ENCODE results near the gene ERBIN. TPM values are rescaled to one million over a fixed set of nuclear protein-coding genes. Genes with fewer than 3 reads are reported as not detected.
A peak's percentile ranks its signal among the peaks of the same experiment; 100 is the strongest.

Gene ERBIN
- polyA plus RNA-seq, 4 donors = 17.5 to 177 (median 40.3) TPM

DNA sequence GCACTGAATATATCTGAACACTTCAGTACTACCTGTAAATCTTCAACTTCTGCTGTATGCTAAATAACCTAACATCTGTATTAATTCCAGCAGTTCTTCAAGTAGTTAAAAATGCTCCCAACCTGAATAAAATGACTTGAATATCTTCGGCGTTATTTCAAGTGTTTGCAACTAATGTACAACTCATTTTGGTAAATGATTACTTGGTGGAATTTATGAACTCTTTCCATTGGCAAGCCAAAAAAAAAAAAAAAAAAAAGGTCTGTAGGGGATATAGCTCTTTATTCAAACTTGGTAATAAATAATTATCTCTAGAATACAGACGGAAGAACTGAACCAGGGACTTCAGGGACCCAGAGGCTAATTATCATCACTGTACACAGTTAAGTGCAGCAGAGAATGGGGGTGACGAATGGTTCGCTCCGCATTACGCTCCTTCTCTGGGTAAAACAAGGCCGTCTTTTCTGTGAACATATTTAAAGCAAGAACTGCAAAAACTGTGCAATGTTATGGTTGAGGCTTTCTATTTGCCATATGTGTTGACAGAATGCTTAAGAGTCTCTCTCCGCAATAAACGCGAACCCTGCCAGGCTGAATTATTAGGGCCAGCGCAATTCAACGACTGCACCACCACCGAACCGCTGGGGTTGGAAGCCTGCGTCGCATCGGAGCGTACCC is 1.9 kb upstream of the ERBIN start:
- no peaks in the 10 kb centered on the region for H3K27me3 ChIP-seq (ENCODE audit: control insufficient read depth in 3 of 3, insufficient read depth in 3 of 3, low read length in 3 of 3)

DNA sequence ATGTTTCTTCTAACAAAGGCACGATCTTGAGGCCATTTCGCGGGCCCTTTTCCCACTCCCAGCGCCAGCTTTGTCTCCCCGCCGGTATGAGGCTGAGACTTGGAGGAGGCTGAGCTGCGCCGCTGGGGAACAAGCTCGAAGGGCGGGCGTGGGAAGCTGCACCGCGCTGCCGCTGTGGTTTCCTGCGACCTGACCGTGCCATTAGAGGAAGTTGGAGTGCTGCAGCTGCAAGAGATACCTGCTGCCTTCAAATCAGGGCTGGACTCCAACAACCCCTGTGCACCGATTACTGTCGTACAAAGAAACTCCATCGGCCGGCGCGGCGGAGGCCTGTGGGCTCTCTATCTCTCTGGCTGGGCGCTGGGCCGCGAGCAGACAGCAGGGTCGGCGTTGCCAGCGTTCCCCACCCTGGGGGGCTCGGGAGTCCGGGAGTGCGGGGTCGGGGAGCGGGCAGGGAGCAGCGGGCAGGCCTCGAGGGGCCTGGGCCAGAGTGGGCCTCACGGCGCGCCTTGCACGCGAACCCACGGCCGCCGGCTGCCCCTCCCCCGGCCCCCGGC is 1.3 kb upstream of the ERBIN start:
- H3K36me3 ChIP-seq (ENCODE audit: control insufficient read depth in 3 of 3, insufficient read depth in 2 of 3, low read depth in 1 of 3, low read length in 3 of 3) = peaks cover 0 to 2% (median 0%) of the 10 kb centered on the region in 3 donors
- peak overlapping the region; percentile 61 to 92 (median 75) for H3K4me3 ChIP-seq (ENCODE audit: low read depth in 1 of 3, low read length in 3 of 3)
- peak; percentile 77 to 86 for DNase-seq
- WGBS, 3 donors = 0 to 1% (median 1%) methylated on average over 32 to 46 of the region's 46 CpGs
- H3K27me3 ChIP-seq (ENCODE audit: control insufficient read depth in 3 of 3, insufficient read depth in 3 of 3, low read length in 3 of 3) = no peaks in the 10 kb centered on the region
- H3K27ac ChIP-seq (ENCODE audit: low read depth in 1 of 3, low read length in 2 of 3) = peak overlapping the region; percentile 91 to 99 (median 98)
- H3K4me1 ChIP-seq (ENCODE audit: control insufficient read depth in 3 of 3, insufficient read depth in 2 of 3, low read depth in 1 of 3, low read length in 2 of 3) = peaks cover 0 to 22% (median 2%) of the 10 kb centered on the region in 3 donors
- H3K9me3 ChIP-seq (ENCODE audit: control insufficient read depth in 2 of 2, insufficient read depth in 1 of 2, low read depth in 1 of 2, low read length in 1 of 2) = no peaks in the 10 kb centered on the region
- FAIRE-seq = no peak

More for the DNA sequence above, 1.9 kb upstream of the ERBIN start:
- 2 to 10% (median 5%) methylated on average over 19 of the region's 19 CpGs for whole genome bisulfite sequencing, 3 donors
- Histone ChIP-seq H3K36me3 (ENCODE audit: control insufficient read depth in 3 of 3, insufficient read depth in 2 of 3, low read depth in 1 of 3, low read length in 3 of 3) (no peaks in the 10 kb centered on the region), H3K9me3 (ENCODE audit: control insufficient read depth in 2 of 2, insufficient read depth in 1 of 2, low read depth in 1 of 2, low read length in 1 of 2) (no peaks in the 10 kb centered on the region), H3K4me1 (ENCODE audit: control insufficient read depth in 3 of 3, insufficient read depth in 2 of 3, low read depth in 1 of 3, low read length in 2 of 3) (peaks cover 0 to 22% (median 2%) of the 10 kb centered on the region in 3 donors), H3K4me3 (ENCODE audit: low read depth in 1 of 3, low read length in 3 of 3) (peak overlapping the region; percentile 61 to 92 (median 75)), H3K27ac (ENCODE audit: low read depth in 1 of 3, low read length in 2 of 3) (peak overlapping the region; percentile 91 to 99 (median 98))
- FAIRE-seq (no peak), DNase-seq (no peak)

DNA sequence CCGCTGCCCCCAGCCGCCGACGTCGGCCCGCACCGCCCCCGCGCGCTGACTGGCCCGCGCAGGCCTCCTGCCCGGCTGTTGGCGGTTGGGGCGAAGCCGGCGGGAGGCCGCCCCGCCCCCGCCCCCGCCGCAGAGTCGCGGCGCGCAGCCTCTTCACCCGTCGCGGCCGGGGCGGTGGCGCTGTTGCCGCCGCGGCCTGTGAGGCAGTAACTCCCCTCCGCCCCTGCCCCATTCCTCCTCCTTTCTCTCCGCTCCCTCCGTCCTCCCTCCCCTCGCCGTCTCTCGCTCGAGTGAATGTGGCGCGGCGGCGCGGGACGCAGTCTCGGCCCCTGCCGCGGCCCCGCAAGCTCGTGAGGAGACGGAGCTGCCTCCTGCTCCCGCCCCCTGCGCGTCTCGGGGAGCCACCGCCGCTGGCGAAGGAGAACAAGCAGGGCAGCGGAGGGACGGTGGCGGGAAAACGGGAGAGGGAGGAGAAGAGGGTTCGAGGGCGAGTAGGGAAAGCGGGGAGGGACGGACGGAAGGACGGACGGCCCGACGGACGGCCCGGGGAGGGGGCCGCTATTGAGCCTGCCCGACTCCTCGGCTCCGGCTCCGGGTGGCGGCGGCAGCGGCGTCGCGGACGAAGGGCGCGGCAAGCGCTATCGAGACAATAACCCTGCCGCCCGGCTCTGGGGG is 637 bp upstream of the ERBIN start:
- FAIRE-seq = no peak
- H3K27me3 ChIP-seq (ENCODE audit: control insufficient read depth in 3 of 3, insufficient read depth in 3 of 3, low read length in 3 of 3) = no peaks in the 10 kb centered on the region
- H3K4me3 ChIP-seq (ENCODE audit: low read depth in 1 of 3, low read length in 3 of 3) = peak overlapping the region; percentile 75 to 92 (median 91)
- peaks cover 0 to 18% (median 0%) of the 10 kb centered on the region in 3 donors for H3K4me1 ChIP-seq (ENCODE audit: control insufficient read depth in 3 of 3, insufficient read depth in 2 of 3, low read depth in 1 of 3, low read length in 2 of 3)
- H3K36me3 ChIP-seq (ENCODE audit: control insufficient read depth in 3 of 3, insufficient read depth in 2 of 3, low read depth in 1 of 3, low read length in 3 of 3) = peaks cover 0 to 2% (median 0%) of the 10 kb centered on the region in 3 donors
- no peaks in the 10 kb centered on the region for H3K9me3 ChIP-seq (ENCODE audit: control insufficient read depth in 2 of 2, insufficient read depth in 1 of 2, low read depth in 1 of 2, low read length in 1 of 2)
- DNase-seq = peak; percentile 76 to 95
- 0 to 1% (median 0%) methylated on average over 41 to 94 of the region's 94 CpGs for WGBS, 3 donors
- peak overlapping the region; percentile 97 to 99 (median 99) for H3K27ac ChIP-seq (ENCODE audit: low read depth in 1 of 3, low read length in 2 of 3)

DNA sequence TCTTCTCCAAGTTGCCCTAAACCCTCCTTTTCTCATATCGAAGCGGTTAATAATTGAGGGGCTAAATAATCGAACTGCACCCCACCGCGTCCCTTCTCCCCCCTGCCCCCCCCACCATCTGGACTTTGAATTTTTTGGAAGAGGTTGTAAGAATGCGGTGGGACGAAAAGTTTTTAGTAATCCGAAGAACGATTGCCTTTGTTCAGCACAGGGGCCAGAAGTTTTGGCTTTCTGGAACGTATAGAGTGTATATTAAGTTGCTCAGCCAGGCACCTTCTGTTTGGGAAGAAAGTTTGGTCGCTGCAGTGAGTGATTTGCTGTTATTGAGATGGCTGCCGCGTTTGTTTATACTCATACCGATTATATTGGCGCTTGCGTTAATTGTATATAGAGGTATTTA is 518 bp downstream of the ERBIN start:
- no peak for FAIRE-seq
- WGBS, 3 donors = 0% methylated on average over 16 of the region's 16 CpGs
- H3K27me3 ChIP-seq (ENCODE audit: control insufficient read depth in 3 of 3, insufficient read depth in 3 of 3, low read length in 3 of 3) = no peaks in the 10 kb centered on the region

DNA sequence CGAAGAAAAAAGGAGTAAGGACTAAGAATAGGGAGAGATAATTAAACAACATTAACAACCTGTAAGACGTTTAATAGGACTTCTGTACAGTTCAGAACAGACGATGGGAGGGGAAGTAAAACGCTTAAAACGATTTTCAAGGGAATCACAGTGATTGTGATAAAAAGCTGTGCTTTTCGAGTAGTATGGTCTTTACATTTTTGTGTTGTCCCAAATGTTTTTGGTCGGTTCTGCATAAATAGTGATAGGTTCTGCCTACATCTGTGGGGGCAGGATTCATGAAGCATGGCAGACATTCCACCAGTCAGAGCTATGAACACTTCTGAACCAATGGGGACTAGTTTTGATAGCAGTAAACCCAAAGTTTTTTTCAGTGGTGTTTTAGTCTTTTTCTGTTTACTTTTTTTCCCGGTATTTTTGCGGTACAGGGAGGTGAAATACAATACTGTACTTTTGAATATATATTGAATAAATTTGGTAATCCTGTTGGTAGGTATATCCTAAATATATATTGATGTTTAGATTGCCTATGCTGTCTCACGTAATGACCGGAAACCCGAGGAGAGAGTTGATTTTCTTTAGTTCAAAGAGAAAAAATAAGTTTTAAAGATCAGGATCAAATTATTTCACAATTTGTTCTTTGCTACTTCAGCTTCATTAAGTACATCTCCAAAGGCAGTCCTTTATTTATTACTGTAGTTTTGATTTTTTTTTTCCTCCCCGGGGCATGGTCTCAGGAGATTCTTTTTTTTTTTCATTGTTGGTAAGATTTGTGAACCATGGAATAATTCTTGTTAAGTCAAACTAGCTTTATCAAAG is 1.3 kb downstream of the ERBIN start:
- FAIRE-seq (no peak), DNase-seq (peak; percentile 39 to 72)

More for the DNA sequence above, 518 bp downstream of the ERBIN start:
- Histone ChIP-seq H3K4me3 (ENCODE audit: low read depth in 1 of 3, low read length in 3 of 3) (peak overlapping the region; percentile 75 to 92 (median 91)), H3K4me1 (ENCODE audit: control insufficient read depth in 3 of 3, insufficient read depth in 2 of 3, low read depth in 1 of 3, low read length in 2 of 3) (peaks cover 0 to 11% (median 0%) of the 10 kb centered on the region in 3 donors), H3K9me3 (ENCODE audit: control insufficient read depth in 2 of 2, insufficient read depth in 1 of 2, low read depth in 1 of 2, low read length in 1 of 2) (no peaks in the 10 kb centered on the region), H3K27ac (ENCODE audit: low read depth in 1 of 3, low read length in 2 of 3) (peak overlapping the region; percentile 97 to 99 (median 99)), H3K36me3 (ENCODE audit: control insufficient read depth in 3 of 3, insufficient read depth in 2 of 3, low read depth in 1 of 3, low read length in 3 of 3) (peaks cover 0 to 4% (median 0%) of the 10 kb centered on the region in 3 donors)
- DNase-seq = peak; percentile 26 to 56

DNA sequence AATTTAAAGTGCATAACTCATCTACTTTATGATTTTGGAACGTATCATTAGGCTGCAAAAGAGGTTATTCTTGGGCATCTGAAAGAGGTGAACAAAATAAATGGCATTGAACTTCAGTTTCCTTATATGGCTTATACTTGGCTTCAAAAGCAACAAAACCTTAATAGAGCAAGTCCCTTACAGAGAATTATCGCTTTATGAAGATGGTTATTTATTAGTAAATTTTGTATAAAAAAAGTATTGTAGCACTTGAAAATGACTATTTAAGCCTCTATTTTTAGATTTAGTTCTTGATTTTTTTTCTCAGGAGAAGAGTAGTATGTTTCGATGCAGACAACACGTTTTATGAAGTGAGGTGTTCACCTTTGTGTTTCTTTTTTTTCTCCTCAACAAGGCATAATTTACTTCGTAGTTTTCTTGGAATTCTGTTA is 2.0 kb downstream of the ERBIN start:
- FAIRE-seq (no peak), DNase-seq (peak; percentile 14 to 35)
- H3K36me3 ChIP-seq (ENCODE audit: control insufficient read depth in 3 of 3, insufficient read depth in 2 of 3, low read depth in 1 of 3, low read length in 3 of 3) = peaks cover 0 to 10% (median 0%) of the 10 kb centered on the region in 3 donors
- H3K9me3 ChIP-seq (ENCODE audit: control insufficient read depth in 2 of 2, insufficient read depth in 1 of 2, low read depth in 1 of 2, low read length in 1 of 2) = no peaks in the 10 kb centered on the region
- WGBS, 3 donors = 12 to 19% (median 14%) methylated on average over 5 of the region's 5 CpGs
- peaks cover under 1 to 8% (median 2%) of the 10 kb centered on the region in 3 donors for H3K4me1 ChIP-seq (ENCODE audit: control insufficient read depth in 3 of 3, insufficient read depth in 2 of 3, low read depth in 1 of 3, low read length in 2 of 3)
- no peaks in the 10 kb centered on the region for H3K27me3 ChIP-seq (ENCODE audit: control insufficient read depth in 3 of 3, insufficient read depth in 3 of 3, low read length in 3 of 3)
- H3K4me3 ChIP-seq (ENCODE audit: low read depth in 1 of 3, low read length in 3 of 3) = peak overlapping the region in 2 of 3 donors; percentile 91 to 92
- H3K27ac ChIP-seq (ENCODE audit: low read depth in 1 of 3, low read length in 2 of 3) = peak overlapping the region in 1 of 3 donors; percentile 99

More for the DNA sequence above, 1.3 kb downstream of the ERBIN start:
- Histone ChIP-seq H3K27me3 (ENCODE audit: control insufficient read depth in 3 of 3, insufficient read depth in 3 of 3, low read length in 3 of 3) (no peaks in the 10 kb centered on the region), H3K9me3 (ENCODE audit: control insufficient read depth in 2 of 2, insufficient read depth in 1 of 2, low read depth in 1 of 2, low read length in 1 of 2) (no peaks in the 10 kb centered on the region), H3K27ac (ENCODE audit: low read depth in 1 of 3, low read length in 2 of 3) (peak overlapping the region in 1 of 3 donors; percentile 99), H3K4me3 (ENCODE audit: low read depth in 1 of 3, low read length in 3 of 3) (peak overlapping the region; percentile 75 to 92 (median 91)), H3K36me3 (ENCODE audit: control insufficient read depth in 3 of 3, insufficient read depth in 2 of 3, low read depth in 1 of 3, low read length in 3 of 3) (peaks cover 0 to 7% (median 0%) of the 10 kb centered on the region in 3 donors), H3K4me1 (ENCODE audit: control insufficient read depth in 3 of 3, insufficient read depth in 2 of 3, low read depth in 1 of 3, low read length in 2 of 3) (peaks cover 0 to 9% (median 0%) of the 10 kb centered on the region in 3 donors)
- 0 to 2% (median 1%) methylated on average over 13 of the region's 13 CpGs for WGBS, 3 donors

DNA sequence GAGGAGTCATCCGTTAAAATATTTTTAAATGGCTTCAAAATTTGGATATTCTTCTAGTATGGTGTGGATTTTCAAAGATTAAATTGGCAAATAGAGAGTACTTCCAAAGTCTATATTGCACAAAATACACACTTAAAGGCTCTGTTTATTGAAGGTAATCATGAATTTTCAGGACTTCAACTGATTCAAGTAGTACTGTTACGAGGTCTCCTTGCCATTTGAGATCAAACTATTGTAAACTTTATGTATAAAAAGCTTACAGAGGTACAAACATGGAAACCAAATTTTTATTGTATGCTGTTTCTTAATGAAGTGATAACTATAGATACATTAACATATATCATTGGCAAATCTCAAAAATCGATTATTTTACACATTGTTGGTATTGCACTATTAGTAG is 2.5 kb downstream of the ERBIN start:
- H3K27ac ChIP-seq (ENCODE audit: low read depth in 1 of 3, low read length in 2 of 3) = peak overlapping the region in 1 of 3 donors; percentile 99
- no peaks in the 10 kb centered on the region for H3K9me3 ChIP-seq (ENCODE audit: control insufficient read depth in 2 of 2, insufficient read depth in 1 of 2, low read depth in 1 of 2, low read length in 1 of 2)
- DNase-seq (no peak), FAIRE-seq (no peak)
- H3K36me3 ChIP-seq (ENCODE audit: control insufficient read depth in 3 of 3, insufficient read depth in 2 of 3, low read depth in 1 of 3, low read length in 3 of 3) = peaks cover 0 to 10% (median 0%) of the 10 kb centered on the region in 3 donors
- H3K27me3 ChIP-seq (ENCODE audit: control insufficient read depth in 3 of 3, insufficient read depth in 3 of 3, low read length in 3 of 3) = no peaks in the 10 kb centered on the region
- H3K4me3 ChIP-seq (ENCODE audit: low read depth in 1 of 3, low read length in 3 of 3) = peak overlapping the region in 2 of 3 donors; percentile 27 to 91
- WGBS, 3 donors = 57 to 58% (median 58%) methylated on average over 3 of the region's 3 CpGs
- peaks cover 2 to 4% (median 3%) of the 10 kb centered on the region in 3 donors for H3K4me1 ChIP-seq (ENCODE audit: control insufficient read depth in 3 of 3, insufficient read depth in 2 of 3, low read depth in 1 of 3, low read length in 2 of 3)

Data from small intestine (tissue), 7 donors.